ENCODE data around the gene ELP4. TPM values are rescaled to one million over a fixed set of nuclear protein-coding genes. Genes with fewer than 3 reads are reported as not detected.

Gene ELP4
- total and polyA plus RNA-seq, 2 donors (not counting 1 experiment from before 2014, with no cell fraction given) = 7.1 to 31.3 TPM

- Mint-ChIP-seq H3K4me3 (no peak overlapping the region), H3K4me1 (no peaks in the 10 kb centered on the region), H3K27ac (no peak overlapping the region), H3K27me3 (no peaks in the 10 kb centered on the region), H3K9me3 (ENCODE audit: insufficient read depth) (peaks cover 1% of the 10 kb centered on the region)
- WGBS (ENCODE audit: insufficient coverage) = 93% methylated on average over 2 of the region's 2 CpGs
- no peaks in the 10 kb centered on the region for H3K36me3 ChIP-seq (replicated peaks in 1 of 2; ENCODE audit: control extremely low read depth in 1 of 2, control insufficient read depth in 1 of 2, extremely low read depth in 1 of 2, insufficient read depth in 2 of 2, low read length in 1 of 2)
- intact Hi-C loops (cut with micrococcal nuclease) = no loop called here
- DNase-seq (no peak), ATAC-seq (ENCODE audit: low read depth) (no peak)
- H3K27me3 ChIP-seq (replicated peaks in 1 of 4; ENCODE audit: control extremely low read depth in 1 of 4, control insufficient read depth in 3 of 4, insufficient read depth in 4 of 4, low read length in 3 of 4) = no peaks in the 10 kb centered on the region
- CTCF ChIA-PET = no interaction called here
- POLR2A ChIA-PET = no interaction called here
- no peak overlapping the region for H3K27ac ChIP-seq (ENCODE audit: low read length in 2 of 2)
- H3K4me1 ChIP-seq (ENCODE audit: control insufficient read depth in 2 of 2, insufficient read depth in 2 of 2, low read length in 2 of 2) = no peaks in the 10 kb centered on the region
- no peaks in the 10 kb centered on the region for H4K20me1 ChIP-seq (ENCODE audit: control insufficient read depth, insufficient read depth, low read length, poor library complexity, severe bottlenecking)
- H3K79me2 ChIP-seq (ENCODE audit: control insufficient read depth, insufficient read depth, low read length) = no peaks in the 10 kb centered on the region
- H2AFZ ChIP-seq (ENCODE audit: insufficient read depth, low read depth, low read length, poor library complexity, severe bottlenecking) = no peak overlapping the region
- H3K4me2 ChIP-seq (replicated peaks; ENCODE audit: low read depth, low read length, poor library complexity, severe bottlenecking) = no peak overlapping the region
- no peaks in the 10 kb centered on the region for H3K9me3 ChIP-seq (ENCODE audit: control extremely low read depth in 1 of 3, control insufficient read depth in 2 of 3, insufficient read depth in 1 of 3, low read length in 2 of 3)
- no peak overlapping the region for H3K4me3 ChIP-seq (ENCODE audit: control extremely low read depth in 1 of 5, extremely low read depth in 1 of 5, insufficient read depth in 1 of 5, low read depth in 2 of 5, low read length in 4 of 5)
- TF ChIP-seq CTCF (IDR thresholded peaks at IDR 0.05) (no peak), EZH2 (IDR thresholded peaks at IDR 0.05; ENCODE audit: borderline replicate concordance, insufficient read depth, low read depth, low read length, poor library complexity, severe bottlenecking) (no peak)
- H3K9ac ChIP-seq (ENCODE audit: low read length) = no peak overlapping the region
Observed at GRCh38 chr11:31772412-31772811, 262.8 kb downstream of the ELP4 start.

GRCh38 chr11:31779374-31779791 lies 269.8 kb downstream of the ELP4 start:
- no peak overlapping the region for H3K27ac ChIP-seq (ENCODE audit: low read length in 2 of 2)
- DNase-seq (no peak), ATAC-seq (ENCODE audit: low read depth) (no peak)
- H4K20me1 ChIP-seq (ENCODE audit: control insufficient read depth, insufficient read depth, low read length, poor library complexity, severe bottlenecking) = no peaks in the 10 kb centered on the region
- H3K4me2 ChIP-seq (replicated peaks; ENCODE audit: low read depth, low read length, poor library complexity, severe bottlenecking) = no peak overlapping the region
- no peak overlapping the region for H2AFZ ChIP-seq (ENCODE audit: insufficient read depth, low read depth, low read length, poor library complexity, severe bottlenecking)
- peaks cover 0 to 6% of the 10 kb centered on the region in 2 experiments for H3K36me3 ChIP-seq (replicated peaks in 1 of 2; ENCODE audit: control extremely low read depth in 1 of 2, control insufficient read depth in 1 of 2, extremely low read depth in 1 of 2, insufficient read depth in 2 of 2, low read length in 1 of 2)
- no peaks in the 10 kb centered on the region for H3K4me1 ChIP-seq (ENCODE audit: control insufficient read depth in 2 of 2, insufficient read depth in 2 of 2, low read length in 2 of 2)
- CTCF ChIA-PET = no interaction called here
- H3K27me3 Mint-ChIP-seq = no peaks in the 10 kb centered on the region
- H3K4me1 Mint-ChIP-seq = no peaks in the 10 kb centered on the region
- no peak overlapping the region for H3K27ac Mint-ChIP-seq
- POLR2A ChIA-PET = no interaction called here
- peaks cover 2% of the 10 kb centered on the region for H3K9me3 Mint-ChIP-seq (ENCODE audit: insufficient read depth)
- no peak overlapping the region for H3K4me3 ChIP-seq (ENCODE audit: control extremely low read depth in 1 of 5, extremely low read depth in 1 of 5, insufficient read depth in 1 of 5, low read depth in 2 of 5, low read length in 4 of 5)
- H3K9me3 ChIP-seq (ENCODE audit: control extremely low read depth in 1 of 3, control insufficient read depth in 2 of 3, insufficient read depth in 1 of 3, low read length in 2 of 3) = no peaks in the 10 kb centered on the region
- WGBS (ENCODE audit: insufficient coverage) = 92% methylated on average over 5 of the region's 6 CpGs
- H3K27me3 ChIP-seq (replicated peaks in 1 of 4; ENCODE audit: control extremely low read depth in 1 of 4, control insufficient read depth in 3 of 4, insufficient read depth in 4 of 4, low read length in 3 of 4) = no peaks in the 10 kb centered on the region
- intact Hi-C loops (cut with micrococcal nuclease) = no loop called here
- no peak overlapping the region for H3K9ac ChIP-seq (ENCODE audit: low read length)
- H3K79me2 ChIP-seq (ENCODE audit: control insufficient read depth, insufficient read depth, low read length) = no peaks in the 10 kb centered on the region
- TF ChIP-seq CTCF (IDR thresholded peaks at IDR 0.05) = no peak
- TF ChIP-seq EZH2 (IDR thresholded peaks at IDR 0.05; ENCODE audit: borderline replicate concordance, insufficient read depth, low read depth, low read length, poor library complexity, severe bottlenecking) = no peak
- no peak overlapping the region for H3K4me3 Mint-ChIP-seq

Data from B cell (primary cell).